ENCODE data around the gene NRXN3. TPM values are rescaled to one million over a fixed set of nuclear protein-coding genes. Genes with fewer than 3 reads are reported as not detected.

NRXN3 gene
- total RNA-seq, 1 experiment from 2014 or later = not detected

DNA sequence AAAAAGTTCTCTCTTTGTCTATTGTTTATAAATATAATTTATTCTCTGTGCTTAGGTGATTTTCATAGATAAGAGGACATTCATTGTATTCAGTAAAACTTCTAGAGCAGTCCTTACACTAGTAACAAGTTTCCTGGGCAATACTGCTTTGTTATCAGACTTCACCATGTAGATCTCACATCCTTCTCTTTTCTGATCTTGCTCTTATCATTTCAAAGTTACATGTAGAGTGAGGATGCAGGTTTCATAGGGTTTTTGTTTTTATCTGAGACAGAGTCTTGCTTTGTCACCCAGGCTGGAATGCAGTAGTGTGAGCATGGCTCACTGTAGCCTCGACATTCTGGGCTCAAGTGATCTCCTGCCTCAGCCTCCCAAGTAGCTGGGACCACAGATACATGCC is 1251.6 kb downstream of the NRXN3 start:
- POLR2A ChIA-PET = no interaction called here
- in situ Hi-C loops (cut with HindIII; ENCODE audit: low pct_unique_long_range_greater_than_20kb, low sequenced_read_pairs) = no loop called here
- H3K27ac ChIP-seq (ENCODE audit: low read length) = no peak overlapping the region
- intact Hi-C loops (cut with micrococcal nuclease; ENCODE audit: unreplicated experiment) = no loop called here
- no peaks in the 10 kb centered on the region for H3K4me1 ChIP-seq (ENCODE audit: control insufficient read depth, insufficient read depth, low read length)
- H3K9me3 ChIP-seq (ENCODE audit: control insufficient read depth, insufficient read depth, low read depth, low read length) = no peaks in the 10 kb centered on the region
- TF ChIP-seq, protein P1, sequence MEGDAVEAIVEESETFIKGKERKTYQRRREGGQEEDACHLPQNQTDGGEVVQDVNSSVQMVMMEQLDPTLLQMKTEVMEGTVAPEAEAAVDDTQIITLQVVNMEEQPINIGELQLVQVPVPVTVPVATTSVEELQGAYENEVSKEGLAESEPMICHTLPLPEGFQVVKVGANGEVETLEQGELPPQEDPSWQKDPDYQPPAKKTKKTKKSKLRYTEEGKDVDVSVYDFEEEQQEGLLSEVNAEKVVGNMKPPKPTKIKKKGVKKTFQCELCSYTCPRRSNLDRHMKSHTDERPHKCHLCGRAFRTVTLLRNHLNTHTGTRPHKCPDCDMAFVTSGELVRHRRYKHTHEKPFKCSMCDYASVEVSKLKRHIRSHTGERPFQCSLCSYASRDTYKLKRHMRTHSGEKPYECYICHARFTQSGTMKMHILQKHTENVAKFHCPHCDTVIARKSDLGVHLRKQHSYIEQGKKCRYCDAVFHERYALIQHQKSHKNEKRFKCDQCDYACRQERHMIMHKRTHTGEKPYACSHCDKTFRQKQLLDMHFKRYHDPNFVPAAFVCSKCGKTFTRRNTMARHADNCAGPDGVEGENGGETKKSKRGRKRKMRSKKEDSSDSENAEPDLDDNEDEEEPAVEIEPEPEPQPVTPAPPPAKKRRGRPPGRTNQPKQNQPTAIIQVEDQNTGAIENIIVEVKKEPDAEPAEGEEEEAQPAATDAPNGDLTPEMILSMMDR (IDR thresholded peaks at IDR 0.05) = no peak
- TF ChIP-seq TCF7L2 (IDR thresholded peaks at IDR 0.05; ENCODE audit: low read depth, low read length) = no peak
- TF ChIP-seq, protein P2, sequence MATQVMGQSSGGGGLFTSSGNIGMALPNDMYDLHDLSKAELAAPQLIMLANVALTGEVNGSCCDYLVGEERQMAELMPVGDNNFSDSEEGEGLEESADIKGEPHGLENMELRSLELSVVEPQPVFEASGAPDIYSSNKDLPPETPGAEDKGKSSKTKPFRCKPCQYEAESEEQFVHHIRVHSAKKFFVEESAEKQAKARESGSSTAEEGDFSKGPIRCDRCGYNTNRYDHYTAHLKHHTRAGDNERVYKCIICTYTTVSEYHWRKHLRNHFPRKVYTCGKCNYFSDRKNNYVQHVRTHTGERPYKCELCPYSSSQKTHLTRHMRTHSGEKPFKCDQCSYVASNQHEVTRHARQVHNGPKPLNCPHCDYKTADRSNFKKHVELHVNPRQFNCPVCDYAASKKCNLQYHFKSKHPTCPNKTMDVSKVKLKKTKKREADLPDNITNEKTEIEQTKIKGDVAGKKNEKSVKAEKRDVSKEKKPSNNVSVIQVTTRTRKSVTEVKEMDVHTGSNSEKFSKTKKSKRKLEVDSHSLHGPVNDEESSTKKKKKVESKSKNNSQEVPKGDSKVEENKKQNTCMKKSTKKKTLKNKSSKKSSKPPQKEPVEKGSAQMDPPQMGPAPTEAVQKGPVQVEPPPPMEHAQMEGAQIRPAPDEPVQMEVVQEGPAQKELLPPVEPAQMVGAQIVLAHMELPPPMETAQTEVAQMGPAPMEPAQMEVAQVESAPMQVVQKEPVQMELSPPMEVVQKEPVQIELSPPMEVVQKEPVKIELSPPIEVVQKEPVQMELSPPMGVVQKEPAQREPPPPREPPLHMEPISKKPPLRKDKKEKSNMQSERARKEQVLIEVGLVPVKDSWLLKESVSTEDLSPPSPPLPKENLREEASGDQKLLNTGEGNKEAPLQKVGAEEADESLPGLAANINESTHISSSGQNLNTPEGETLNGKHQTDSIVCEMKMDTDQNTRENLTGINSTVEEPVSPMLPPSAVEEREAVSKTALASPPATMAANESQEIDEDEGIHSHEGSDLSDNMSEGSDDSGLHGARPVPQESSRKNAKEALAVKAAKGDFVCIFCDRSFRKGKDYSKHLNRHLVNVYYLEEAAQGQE (IDR thresholded peaks at IDR 0.05; ENCODE audit: insufficient read depth in 1 of 2, low read depth in 2 of 2, low read length in 1 of 2) = no peak
- TF ChIP-seq POLR2AphosphoS5 (IDR thresholded peaks at IDR 0.05; ENCODE audit: low read depth, low read length) = no peak
- no peak for TF ChIP-seq SIN3A (IDR thresholded peaks at IDR 0.05; ENCODE audit: borderline replicate concordance, insufficient read depth, low read depth, low read length)
- no peak for DNase-seq (ENCODE audit: low read depth, low spot score)
- CTCF ChIA-PET = no interaction called here
- ATAC-seq = no peak
- H3K36me3 ChIP-seq (ENCODE audit: control insufficient read depth, insufficient read depth, low read length) = no peaks in the 10 kb centered on the region
- no peak overlapping the region for H3K4me3 ChIP-seq (ENCODE audit: low read depth in 2 of 2, low read length in 2 of 2)
- BruUV-seq (replicated peaks) = no TSS peak
- no peaks in the 10 kb centered on the region for H3K27me3 ChIP-seq (ENCODE audit: control insufficient read depth, insufficient read depth, low read length)

DNA sequence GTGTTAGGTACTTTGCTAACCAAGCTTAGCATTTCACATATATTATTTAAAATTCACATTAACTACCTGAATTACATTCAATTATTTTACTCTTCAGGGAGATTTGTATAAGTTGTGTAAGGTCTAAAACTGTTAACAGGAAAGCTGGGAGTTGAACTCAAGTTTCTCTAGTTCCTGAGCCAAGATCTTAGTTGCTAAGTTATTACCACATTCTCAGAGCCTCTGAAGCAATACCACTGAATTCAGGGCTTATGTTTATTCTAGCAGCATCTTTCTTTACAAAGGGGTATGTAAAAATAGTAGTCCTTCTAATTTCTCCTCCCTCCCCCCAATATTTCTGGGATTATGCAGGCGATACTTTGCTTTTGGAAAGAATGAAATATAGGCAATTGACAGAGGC is 1254.3 kb downstream of the NRXN3 start:
- Histone ChIP-seq H3K27me3 (ENCODE audit: control insufficient read depth, insufficient read depth, low read length) (no peaks in the 10 kb centered on the region), H3K27ac (ENCODE audit: low read length) (no peak overlapping the region), H3K4me1 (ENCODE audit: control insufficient read depth, insufficient read depth, low read length) (no peaks in the 10 kb centered on the region), H3K36me3 (ENCODE audit: control insufficient read depth, insufficient read depth, low read length) (no peaks in the 10 kb centered on the region), H3K4me3 (ENCODE audit: low read depth in 2 of 2, low read length in 2 of 2) (no peak overlapping the region), H3K9me3 (ENCODE audit: control insufficient read depth, insufficient read depth, low read depth, low read length) (no peaks in the 10 kb centered on the region)
- TF ChIP-seq POLR2AphosphoS5 (IDR thresholded peaks at IDR 0.05; ENCODE audit: low read depth, low read length) (no peak), TCF7L2 (IDR thresholded peaks at IDR 0.05; ENCODE audit: low read depth, low read length) (no peak), SIN3A (IDR thresholded peaks at IDR 0.05; ENCODE audit: borderline replicate concordance, insufficient read depth, low read depth, low read length) (no peak)
- TF ChIP-seq, protein P2 (IDR thresholded peaks at IDR 0.05; ENCODE audit: insufficient read depth in 1 of 2, low read depth in 2 of 2, low read length in 1 of 2) = no peak
- TF ChIP-seq, protein P1 (IDR thresholded peaks at IDR 0.05) = no peak
- DNase-seq (ENCODE audit: low read depth, low spot score) (no peak), ATAC-seq (no peak)
- BruUV-seq (replicated peaks) = no TSS peak
- POLR2A ChIA-PET = no interaction called here
- CTCF ChIA-PET = no interaction called here
- intact Hi-C loops (cut with micrococcal nuclease; ENCODE audit: unreplicated experiment) (no loop called here), in situ Hi-C loops (cut with HindIII; ENCODE audit: low pct_unique_long_range_greater_than_20kb, low sequenced_read_pairs) (no loop called here)

Measured in Panc1 (cell line).